ENCODE results near the gene MOCS3.

MOCS3 gene

DNA sequence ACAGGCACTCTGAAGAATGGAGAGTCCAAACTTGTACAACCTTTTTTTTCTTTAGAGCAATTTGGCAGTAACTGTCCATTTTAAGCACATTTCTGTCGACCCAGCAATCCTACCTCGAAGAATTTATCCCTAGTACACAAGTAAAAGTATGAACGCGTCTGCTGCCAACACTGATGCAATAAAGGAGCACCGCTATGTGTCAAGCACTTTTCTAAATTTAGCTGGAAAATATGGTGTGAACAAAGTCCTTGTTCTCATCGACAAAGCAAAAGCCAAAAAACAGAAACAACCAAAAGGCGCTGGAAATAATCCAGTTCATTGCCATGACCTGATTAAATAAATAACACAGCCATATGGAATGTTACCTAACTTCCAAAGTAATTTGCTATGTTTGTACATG is 1.3 kb upstream of the MOCS3 start:
- Histone ChIP-seq H2AFZ (ENCODE audit: low read length) (no peak overlapping the region), H3K4me3 (ENCODE audit: low read length) (peak overlapping the region; percentile 81), H3K27me3 (replicated peaks; ENCODE audit: insufficient read depth, low read length) (no peaks in the 10 kb centered on the region), H3K9me2 (replicated peaks; ENCODE audit: insufficient read depth, low read length) (no peaks in the 10 kb centered on the region), H3K4me1 (ENCODE audit: low read length) (peaks cover 43% of the 10 kb centered on the region), H3K36me3 (replicated peaks; ENCODE audit: insufficient read depth, low read length) (peaks cover 4% of the 10 kb centered on the region; the same call in 1 of the 2 replicates), H3K4me2 (ENCODE audit: low read depth, low read length) (peak overlapping the region; percentile 93), H3F3A (ENCODE audit: insufficient read depth, low read length) (peaks cover 21% of the 10 kb centered on the region), H3K9ac (ENCODE audit: low read length) (peak overlapping the region; percentile 96), H3K79me2 (ENCODE audit: low read length) (peaks cover 90% of the 10 kb centered on the region), H3K27ac (ENCODE audit: low read length) (peak overlapping the region; percentile 74; the same call in 1 of the 2 replicates), H4K20me1 (ENCODE audit: insufficient read depth, low read length) (peaks cover 7% of the 10 kb centered on the region; the same call in 1 of the 2 replicates), H3K9me3 (replicated peaks; ENCODE audit: insufficient read depth, low read length) (no peaks in the 10 kb centered on the region)
- TF ChIP-seq CTCF (IDR thresholded peaks at IDR 0.05; ENCODE audit: low read length), result no peak
- TF ChIP-seq EZH2phosphoT487 (IDR thresholded peaks at IDR 0.05; ENCODE audit: low read length), result no peak
- TF ChIP-seq EZH2 (optimal IDR thresholded peaks at IDR 0.05; ENCODE audit: low read depth, low read length), result no peak
- no peak for DNase-seq

DNA sequence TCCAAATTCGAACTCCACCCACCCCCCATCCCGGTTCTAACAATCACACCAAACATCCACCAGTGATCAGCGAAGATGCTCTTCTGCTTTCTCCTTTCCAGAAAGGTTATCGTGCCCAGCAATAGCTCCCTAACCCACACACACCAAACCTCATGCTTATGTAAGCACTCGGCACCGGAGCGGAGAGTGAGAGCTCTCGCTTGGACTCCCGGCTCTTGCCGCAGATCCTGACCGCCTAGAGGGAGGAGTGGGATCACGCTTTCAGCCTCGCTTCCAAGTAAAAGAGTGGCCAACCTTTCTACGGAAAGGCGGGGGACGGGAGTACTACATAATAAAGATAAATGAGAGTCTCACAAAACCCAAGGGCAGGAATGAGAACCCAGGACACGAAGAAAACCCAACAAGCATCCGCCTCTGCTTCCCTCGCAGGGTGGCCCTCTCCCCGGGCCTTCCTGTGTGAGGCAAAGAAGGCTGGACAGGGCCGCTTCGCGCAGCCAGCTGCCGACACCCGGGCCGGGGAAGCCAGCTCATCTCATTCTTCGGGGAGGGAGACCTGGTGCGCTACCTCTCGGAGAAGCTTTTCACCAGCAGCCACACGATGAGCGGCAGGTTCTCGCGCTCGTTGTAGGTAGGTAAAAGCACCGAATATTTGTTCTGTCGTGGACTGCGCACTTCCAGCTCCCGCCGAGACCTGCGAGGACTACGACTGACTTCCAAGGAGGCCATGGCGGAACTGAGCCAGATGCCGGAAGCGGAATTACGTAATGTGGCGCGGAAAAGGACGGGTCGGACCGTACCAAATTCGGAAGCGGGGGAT is 612 bp upstream of the MOCS3 start, which contains the start of gene DPM1:
DPM1 (minus strand) TSS at position 735 of the 817 bp plus-strand sequence; CDS start at position 726, 9 bp downstream.
- peak within 1 kb of the TSS; percentile 74 for H3K27ac ChIP-seq (ENCODE audit: low read length)
- peak within 1 kb of the TSS; percentile 32 for H2AFZ ChIP-seq (ENCODE audit: low read length)
- no peaks in the 10 kb centered on the region for H3K9me2 ChIP-seq (replicated peaks; ENCODE audit: insufficient read depth, low read length)
- no peaks in the 10 kb centered on the region for H3K27me3 ChIP-seq (replicated peaks; ENCODE audit: insufficient read depth, low read length)
- peaks cover 17% of the 10 kb centered on the region for H3F3A ChIP-seq (ENCODE audit: insufficient read depth, low read length)
- peak within 1 kb of the TSS; percentile 81 for H3K4me3 ChIP-seq (ENCODE audit: low read length)
- H3K9ac ChIP-seq (ENCODE audit: low read length), result peak within 1 kb of the TSS; percentile 96
- peaks cover 43% of the 10 kb centered on the region for H3K4me1 ChIP-seq (ENCODE audit: low read length)
- DNase-seq, result peak; percentile 90
- peak within 1 kb of the TSS; percentile 93 for H3K4me2 ChIP-seq (ENCODE audit: low read depth, low read length)
- peaks cover 7% of the 10 kb centered on the region; the same call in 1 of the 2 replicates for H4K20me1 ChIP-seq (ENCODE audit: insufficient read depth, low read length)
- no peaks in the 10 kb centered on the region for H3K9me3 ChIP-seq (replicated peaks; ENCODE audit: insufficient read depth, low read length)
- H3K36me3 ChIP-seq (replicated peaks; ENCODE audit: insufficient read depth, low read length), result 0 out of 2 replicates have a peak, but pooled peaks cover 4% of the 10 kb centered on the region
- TF ChIP-seq EZH2 (optimal IDR thresholded peaks at IDR 0.05; ENCODE audit: low read depth, low read length) (no peak), CTCF (IDR thresholded peaks at IDR 0.05; ENCODE audit: low read length) (no peak), EZH2phosphoT487 (IDR thresholded peaks at IDR 0.05; ENCODE audit: low read length) (no peak)
- peaks cover 82% of the 10 kb centered on the region for H3K79me2 ChIP-seq (ENCODE audit: low read length)

GRCh38 chr20:50959543-50960126 is 1.0 kb downstream of the MOCS3 start:
- Histone ChIP-seq H3K9ac (ENCODE audit: low read length) (no peak overlapping the region; the same call in 1 of the 2 replicates), H3F3A (ENCODE audit: insufficient read depth, low read length) (peaks cover 2% of the 10 kb centered on the region; the same call in 1 of the 2 replicates), H3K27ac (ENCODE audit: low read length) (no peak overlapping the region), H4K20me1 (ENCODE audit: insufficient read depth, low read length) (peaks cover 7% of the 10 kb centered on the region; the same call in 1 of the 2 replicates), H3K9me2 (replicated peaks; ENCODE audit: insufficient read depth, low read length) (no peaks in the 10 kb centered on the region), H3K79me2 (ENCODE audit: low read length) (peaks cover 70% of the 10 kb centered on the region), H3K4me2 (ENCODE audit: low read depth, low read length) (peak overlapping the region; percentile 93), H3K4me3 (ENCODE audit: low read length) (peak overlapping the region; percentile 81), H3K4me1 (ENCODE audit: low read length) (peaks cover 29% of the 10 kb centered on the region), H3K9me3 (replicated peaks; ENCODE audit: insufficient read depth, low read length) (no peaks in the 10 kb centered on the region), H3K36me3 (replicated peaks; ENCODE audit: insufficient read depth, low read length) (0 out of 2 replicates have a peak, but pooled peaks cover 2% of the 10 kb centered on the region), H3K27me3 (replicated peaks; ENCODE audit: insufficient read depth, low read length) (no peaks in the 10 kb centered on the region), H2AFZ (ENCODE audit: low read length) (no peak overlapping the region)
- no peak for DNase-seq
- no peak for TF ChIP-seq CTCF (IDR thresholded peaks at IDR 0.05; ENCODE audit: low read length)
- TF ChIP-seq EZH2 (optimal IDR thresholded peaks at IDR 0.05; ENCODE audit: low read depth, low read length), result no peak
- no peak for TF ChIP-seq EZH2phosphoT487 (IDR thresholded peaks at IDR 0.05; ENCODE audit: low read length)

Measured in MM.1S (cell line).